Nephron progenitor cell (in vitro differentiated cells): ENCODE results near the gene MARCHF10.

Source experiments
- DNase-seq: peaks from one replicate; pipeline ENCODE4 v3.0.0; 2021
- H3K27ac Mint-ChIP-seq: 2 replicates; pipeline ENCODE4 v1.8.0; 2021; ENCODE audit warnings: mild to moderate bottlenecking, moderate library complexity, mixed read lengths
- H3K27me3 Mint-ChIP-seq: 2 replicates; pipeline ENCODE4 v1.8.0; 2021; ENCODE audit warnings: mild to moderate bottlenecking, low read depth, mixed read lengths; ENCODE audit not compliant: poor library complexity
- H3K36me3 Mint-ChIP-seq: 2 replicates; pipeline ENCODE4 v1.8.0; 2021; ENCODE audit warnings: low read depth, mixed read lengths
- H3K4me1 Mint-ChIP-seq: 2 replicates; pipeline ENCODE4 v1.8.0; 2021; ENCODE audit warnings: mixed read lengths
- H3K4me3 Mint-ChIP-seq: 2 replicates; pipeline ENCODE4 v1.8.0; 2021; ENCODE audit warnings: mild to moderate bottlenecking, moderate library complexity, mixed read lengths
- H3K9me3 Mint-ChIP-seq: 2 replicates; pipeline ENCODE4 v1.8.0; 2021; ENCODE audit warnings: mild to moderate bottlenecking, moderate library complexity, mixed read lengths
- TF ChIP-seq, protein P1 (sequence below): fragments of 200-600 bp; sonication (generic); IDR thresholded peaks from 2 replicates; pipeline ENCODE4 v1.5.0; 2021; ENCODE audit warnings: antibody characterized with exemption

The MARCHF10 gene

DNA sequence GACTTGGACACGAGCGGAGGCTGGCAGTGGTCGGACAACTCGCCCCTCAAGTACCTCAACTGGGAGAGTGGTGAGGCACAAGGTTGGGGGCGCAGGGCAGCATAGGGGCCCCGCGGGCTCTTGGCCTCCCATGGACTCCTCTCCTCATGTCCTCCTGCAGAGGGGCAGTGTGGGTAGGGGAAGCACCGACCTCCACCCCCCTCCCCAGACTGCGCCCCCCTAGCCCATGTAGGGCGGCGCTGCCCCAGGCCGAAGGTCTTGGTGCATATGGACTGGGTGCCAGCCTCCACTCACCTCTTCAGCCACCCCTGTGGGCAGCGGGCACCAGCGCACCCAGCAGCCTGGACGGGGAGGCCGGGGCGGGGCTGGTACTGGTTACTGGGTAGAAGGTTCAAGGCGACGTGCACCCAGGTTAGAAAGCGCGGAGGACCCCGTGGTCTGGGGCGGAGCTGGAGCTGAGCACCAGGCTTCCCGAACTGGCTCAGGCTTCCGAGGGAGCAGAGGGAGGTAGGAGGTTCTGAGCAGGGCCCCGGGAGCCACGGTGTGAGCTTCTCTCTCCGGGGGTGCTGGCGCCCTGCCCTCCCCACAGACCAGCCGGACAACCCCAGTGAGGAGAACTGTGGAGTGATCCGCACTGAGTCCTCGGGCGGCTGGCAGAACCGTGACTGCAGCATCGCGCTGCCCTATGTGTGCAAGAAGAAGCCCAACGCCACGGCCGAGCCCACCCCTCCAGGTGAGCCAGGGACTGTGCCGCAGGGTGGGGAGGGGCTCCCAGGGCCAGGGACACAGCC, 141.1 kb downstream of the MARCHF10 start:
- no peak for DNase-seq
- TF ChIP-seq, protein P1, sequence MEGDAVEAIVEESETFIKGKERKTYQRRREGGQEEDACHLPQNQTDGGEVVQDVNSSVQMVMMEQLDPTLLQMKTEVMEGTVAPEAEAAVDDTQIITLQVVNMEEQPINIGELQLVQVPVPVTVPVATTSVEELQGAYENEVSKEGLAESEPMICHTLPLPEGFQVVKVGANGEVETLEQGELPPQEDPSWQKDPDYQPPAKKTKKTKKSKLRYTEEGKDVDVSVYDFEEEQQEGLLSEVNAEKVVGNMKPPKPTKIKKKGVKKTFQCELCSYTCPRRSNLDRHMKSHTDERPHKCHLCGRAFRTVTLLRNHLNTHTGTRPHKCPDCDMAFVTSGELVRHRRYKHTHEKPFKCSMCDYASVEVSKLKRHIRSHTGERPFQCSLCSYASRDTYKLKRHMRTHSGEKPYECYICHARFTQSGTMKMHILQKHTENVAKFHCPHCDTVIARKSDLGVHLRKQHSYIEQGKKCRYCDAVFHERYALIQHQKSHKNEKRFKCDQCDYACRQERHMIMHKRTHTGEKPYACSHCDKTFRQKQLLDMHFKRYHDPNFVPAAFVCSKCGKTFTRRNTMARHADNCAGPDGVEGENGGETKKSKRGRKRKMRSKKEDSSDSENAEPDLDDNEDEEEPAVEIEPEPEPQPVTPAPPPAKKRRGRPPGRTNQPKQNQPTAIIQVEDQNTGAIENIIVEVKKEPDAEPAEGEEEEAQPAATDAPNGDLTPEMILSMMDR, result no peak
- peaks cover 42% of the 10 kb centered on the region for H3K36me3 Mint-ChIP-seq
- H3K4me3 Mint-ChIP-seq, result no peak overlapping the region
- H3K27ac Mint-ChIP-seq, result no peak overlapping the region
- H3K9me3 Mint-ChIP-seq, result no peaks in the 10 kb centered on the region
- H3K4me1 Mint-ChIP-seq, result peaks cover 17% of the 10 kb centered on the region
- H3K27me3 Mint-ChIP-seq, result peaks cover 4% of the 10 kb centered on the region

- H3K4me3 Mint-ChIP-seq, result no peak overlapping the region
- H3K4me1 Mint-ChIP-seq, result peaks cover 17% of the 10 kb centered on the region
- H3K27ac Mint-ChIP-seq, result no peak overlapping the region
- peaks cover 46% of the 10 kb centered on the region for H3K36me3 Mint-ChIP-seq
- peaks cover 4% of the 10 kb centered on the region for H3K27me3 Mint-ChIP-seq
- H3K9me3 Mint-ChIP-seq, result peaks cover 4% of the 10 kb centered on the region
- TF ChIP-seq, protein P1, result no peak
- no peak for DNase-seq
These were observed 141.9 kb downstream of the MARCHF10 start for GRCh38 chr17:62666061-62666800.

- DNase-seq, result no peak
- Mint-ChIP-seq H3K27ac (no peak overlapping the region), H3K4me3 (no peak overlapping the region), H3K4me1 (peaks cover 17% of the 10 kb centered on the region), H3K27me3 (peaks cover 4% of the 10 kb centered on the region), H3K9me3 (peaks cover 10% of the 10 kb centered on the region), H3K36me3 (peaks cover 52% of the 10 kb centered on the region)
- TF ChIP-seq, protein P1, result no peak
These were observed 142.5 kb downstream of the MARCHF10 start for GRCh38 chr17:62665599-62665998.

GRCh38 chr17:62664336-62665120, 143.6 kb downstream of the MARCHF10 start:
- TF ChIP-seq, protein P1, result no peak
- no peak for DNase-seq
- Mint-ChIP-seq H3K9me3 (peaks cover 20% of the 10 kb centered on the region), H3K4me3 (no peak overlapping the region), H3K36me3 (peaks cover 63% of the 10 kb centered on the region), H3K27ac (no peak overlapping the region), H3K4me1 (peaks cover 17% of the 10 kb centered on the region), H3K27me3 (peaks cover 4% of the 10 kb centered on the region)

DNA sequence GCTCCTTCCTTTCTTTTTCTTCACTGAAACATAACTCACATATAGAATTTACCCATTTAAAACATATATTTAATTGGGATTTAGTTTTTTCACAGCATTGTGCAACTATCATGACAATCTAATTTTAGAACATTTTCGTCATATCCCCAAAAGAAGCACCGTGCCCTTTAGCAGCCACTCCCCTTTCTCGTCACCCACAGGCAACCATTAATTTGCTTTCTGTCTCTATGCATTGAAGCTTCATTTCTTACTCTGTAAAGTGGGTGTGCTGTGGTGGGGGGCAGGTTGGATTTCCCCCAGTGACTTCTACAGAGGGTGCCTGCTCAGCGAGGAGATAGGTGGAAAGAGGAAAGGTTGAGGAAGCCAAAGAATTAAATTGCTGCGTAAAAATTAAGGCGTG, 144.8 kb downstream of the MARCHF10 start:
- DNase-seq, result no peak
- peaks cover 67% of the 10 kb centered on the region for H3K36me3 Mint-ChIP-seq
- TF ChIP-seq, protein P1, result no peak
- H3K4me3 Mint-ChIP-seq, result no peak overlapping the region
- H3K27me3 Mint-ChIP-seq, result no peaks in the 10 kb centered on the region
- H3K27ac Mint-ChIP-seq, result no peak overlapping the region
- H3K4me1 Mint-ChIP-seq, result peaks cover 20% of the 10 kb centered on the region
- peaks cover 27% of the 10 kb centered on the region for H3K9me3 Mint-ChIP-seq
